Measurements from ENCODE around the gene DNAJC4.

DNAJC4 gene, protein sequence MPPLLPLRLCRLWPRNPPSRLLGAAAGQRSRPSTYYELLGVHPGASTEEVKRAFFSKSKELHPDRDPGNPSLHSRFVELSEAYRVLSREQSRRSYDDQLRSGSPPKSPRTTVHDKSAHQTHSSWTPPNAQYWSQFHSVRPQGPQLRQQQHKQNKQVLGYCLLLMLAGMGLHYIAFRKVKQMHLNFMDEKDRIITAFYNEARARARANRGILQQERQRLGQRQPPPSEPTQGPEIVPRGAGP

DNA sequence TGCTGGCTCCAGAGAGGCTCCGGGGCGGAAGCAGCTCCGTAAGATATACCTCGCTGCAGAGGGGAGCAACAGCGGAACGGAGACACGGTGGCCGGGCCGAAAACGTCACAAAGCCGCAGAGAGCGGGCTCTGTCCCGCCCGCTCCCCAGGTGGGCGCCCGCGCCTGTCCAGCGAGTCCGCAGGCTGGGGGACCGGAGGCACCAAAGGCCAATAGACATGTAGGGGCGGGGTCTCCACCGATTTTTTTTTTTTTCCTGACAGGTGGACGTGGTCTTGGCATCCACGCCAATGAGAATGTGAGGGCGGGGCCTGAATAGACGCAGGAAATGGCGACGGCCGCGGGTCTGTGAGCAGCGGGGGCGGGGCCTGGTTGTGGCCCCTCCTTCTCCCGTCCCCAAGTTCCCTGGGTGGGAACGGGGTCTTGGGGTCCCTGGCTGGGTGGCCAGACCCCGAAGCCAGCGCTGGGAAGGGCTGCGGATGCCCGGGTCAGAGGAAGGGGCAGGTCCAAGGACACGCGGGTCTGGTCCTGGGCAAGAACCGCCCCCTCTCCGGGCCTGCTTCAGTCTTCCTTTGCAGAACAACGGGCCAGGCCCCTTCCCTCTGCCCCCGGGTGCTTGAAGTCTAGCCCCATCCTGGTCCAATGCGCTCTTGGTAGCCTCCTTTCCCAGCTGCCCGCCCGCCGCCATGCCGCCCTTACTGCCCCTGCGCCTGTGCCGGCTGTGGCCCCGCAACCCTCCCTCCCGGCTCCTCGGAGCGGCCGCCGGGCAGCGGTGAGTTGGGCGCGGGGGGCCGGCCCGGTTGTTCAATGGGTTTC, at the start of gene DNAJC4:
Gene DNAJC4, plus strand, starts transcription at position 378 of the 814 bp plus-strand sequence. Its CDS starts 307 bp downstream, at position 685.
- peak; percentile 80 to 87 for DNase-seq

DNA sequence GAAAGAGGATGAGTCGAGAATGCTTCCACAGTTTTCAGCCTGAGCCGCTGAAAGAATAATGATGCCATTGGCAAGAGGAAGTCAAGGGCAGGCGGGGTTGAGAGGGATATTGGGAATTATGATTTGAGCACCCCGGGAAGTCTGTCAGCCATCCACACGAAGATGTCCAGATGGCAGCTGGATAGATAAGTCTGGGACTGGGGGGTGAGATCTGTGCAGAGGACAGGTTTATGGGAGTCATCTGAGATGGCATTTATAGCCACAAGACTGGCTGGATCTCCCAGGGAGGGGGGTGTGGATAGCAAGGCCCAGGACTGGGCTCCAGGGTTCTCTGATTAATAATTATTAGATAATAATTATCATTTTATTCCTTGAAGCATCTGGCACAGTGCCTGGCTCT, 49.5 kb upstream of the DNAJC4 start:
- DNase-seq, result peak in 1 of 2 donors; percentile 18

DNA sequence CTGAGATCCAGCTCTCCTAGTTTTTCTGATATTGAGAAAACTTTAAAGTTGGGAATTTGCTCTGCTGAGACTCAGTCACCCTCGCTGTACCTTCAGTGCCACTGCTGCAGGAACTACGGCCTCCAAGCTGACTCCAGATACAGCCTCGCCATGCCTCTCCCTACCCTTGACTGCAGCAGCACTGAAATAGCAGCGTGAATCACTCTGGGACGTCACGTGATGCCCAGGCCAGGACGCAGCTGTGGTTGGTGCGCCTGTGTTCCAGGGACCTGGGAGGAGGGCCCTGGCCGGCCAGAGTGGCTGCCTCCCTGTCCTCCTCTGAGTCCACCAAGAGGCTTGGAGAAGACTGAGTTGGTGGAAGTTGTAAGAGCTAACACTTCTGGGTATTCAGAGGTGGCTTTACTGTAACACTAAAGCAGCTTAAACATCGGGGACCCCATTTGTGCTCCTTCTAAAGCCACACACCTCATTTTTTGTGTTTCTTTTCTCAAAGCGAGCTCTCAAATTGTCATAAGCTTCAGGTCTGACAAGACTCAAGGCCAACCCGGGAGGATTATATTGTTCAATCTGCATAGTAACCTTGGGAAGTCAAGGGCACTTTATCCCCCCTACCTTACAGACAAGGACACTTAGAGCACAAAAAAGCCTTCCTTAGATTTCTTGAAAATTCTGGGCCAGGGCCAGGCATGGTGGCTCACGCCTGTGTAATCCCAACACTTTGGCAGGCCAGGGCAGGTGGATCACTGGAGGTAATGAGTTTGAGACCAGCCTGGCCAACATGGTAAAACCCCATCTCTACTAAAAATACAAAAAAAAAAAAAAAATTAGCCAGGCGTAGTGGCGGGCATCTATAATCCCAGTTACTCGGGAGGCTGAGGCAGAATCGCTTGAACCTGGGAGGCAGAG, 48.6 kb upstream of the DNAJC4 start:
- DNase-seq, result peak; percentile 87 to 92

DNA sequence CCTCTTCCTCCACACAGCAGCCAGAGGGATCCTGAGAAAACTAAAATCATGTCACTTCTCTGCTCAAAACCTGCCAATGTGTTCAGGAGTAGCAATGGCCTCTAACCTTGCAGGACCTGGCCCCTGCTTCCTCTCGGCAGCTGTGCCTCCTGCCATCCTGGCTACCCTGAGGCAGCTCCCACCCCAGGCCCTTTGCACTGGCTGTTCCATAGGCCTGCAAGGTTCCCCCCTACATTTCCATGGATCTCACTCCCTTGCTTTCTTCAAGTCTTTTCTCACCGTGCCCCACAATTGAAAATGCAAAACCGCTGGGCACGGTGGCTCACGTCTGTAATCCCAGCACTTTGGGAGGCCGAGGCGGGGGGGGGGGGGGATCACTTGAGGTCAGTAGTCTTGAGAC, 46.5 kb upstream of the DNAJC4 start:
- DNase-seq, result no peak

DNA sequence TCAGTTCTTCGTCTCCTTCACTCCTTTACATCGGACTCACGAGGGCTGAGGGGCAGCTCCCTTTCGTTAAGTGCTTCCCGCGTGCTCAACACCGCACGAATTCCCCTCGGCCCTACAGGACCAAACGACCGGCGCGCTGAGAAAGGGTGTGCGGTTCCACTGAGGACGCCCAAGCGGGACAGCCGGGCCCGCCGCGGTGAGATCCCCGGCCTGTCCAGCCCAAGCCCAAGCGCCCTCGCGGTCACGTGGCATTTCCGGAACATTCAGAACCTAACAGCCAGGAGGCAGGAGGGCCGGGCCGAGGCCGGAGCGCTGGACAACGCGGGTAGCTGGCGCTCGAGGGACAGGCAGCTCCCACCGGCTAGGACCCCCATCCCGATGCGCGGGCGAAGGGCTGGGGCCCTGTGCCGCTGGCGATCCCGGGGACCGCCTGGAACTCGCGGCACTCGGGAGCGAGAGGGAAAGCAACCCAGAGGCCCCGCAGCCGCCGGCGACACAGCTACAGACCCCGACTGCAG, 45.1 kb upstream of the DNAJC4 start:
- peak; percentile 77 to 88 for DNase-seq

DNA sequence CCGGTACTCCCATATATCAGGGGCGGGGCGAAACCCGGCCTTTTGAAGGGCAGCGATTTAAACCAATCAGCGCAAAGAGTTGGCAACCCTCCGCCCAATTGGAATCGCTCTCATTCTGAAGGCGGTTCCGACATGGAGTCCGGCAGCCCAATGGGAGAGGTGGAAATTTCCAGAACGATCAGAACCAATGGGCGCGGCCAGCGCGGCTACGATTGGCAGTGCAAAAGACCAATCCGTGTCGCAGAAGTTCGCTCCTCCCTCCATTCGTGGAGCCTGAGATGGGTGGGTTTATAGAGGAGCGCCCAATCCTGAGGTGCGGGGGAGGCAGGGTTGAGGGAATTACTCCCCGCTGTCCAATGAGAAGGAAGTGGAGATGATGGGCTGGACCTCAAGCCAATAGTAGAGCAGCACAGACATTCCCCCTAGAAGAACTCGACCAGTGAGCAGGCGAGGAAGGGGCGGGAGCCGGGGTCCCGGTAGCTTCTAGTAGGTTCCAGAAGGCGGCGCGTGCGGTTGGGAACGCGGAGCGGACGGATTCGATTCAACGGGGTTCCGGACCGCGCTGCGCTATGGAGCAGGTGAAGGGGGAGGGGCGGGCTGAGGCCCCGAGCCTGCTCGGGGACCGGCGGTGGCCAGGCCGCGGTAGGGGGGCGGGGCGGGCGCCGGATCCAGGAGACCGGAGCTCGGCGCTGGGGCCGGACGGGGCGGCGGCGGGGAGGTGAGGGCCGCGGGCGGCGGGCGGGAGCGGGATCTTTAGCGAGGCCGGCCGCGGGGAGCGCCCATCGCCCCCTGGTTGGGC, 44.5 kb upstream of the DNAJC4 start, which contains the start of gene STIP1:
Gene STIP1, plus strand, starts transcription at position 479 of the 799 bp plus-strand sequence. Its CDS starts 91 bp downstream, at position 570.
- peak; percentile 99 for DNase-seq

DNA sequence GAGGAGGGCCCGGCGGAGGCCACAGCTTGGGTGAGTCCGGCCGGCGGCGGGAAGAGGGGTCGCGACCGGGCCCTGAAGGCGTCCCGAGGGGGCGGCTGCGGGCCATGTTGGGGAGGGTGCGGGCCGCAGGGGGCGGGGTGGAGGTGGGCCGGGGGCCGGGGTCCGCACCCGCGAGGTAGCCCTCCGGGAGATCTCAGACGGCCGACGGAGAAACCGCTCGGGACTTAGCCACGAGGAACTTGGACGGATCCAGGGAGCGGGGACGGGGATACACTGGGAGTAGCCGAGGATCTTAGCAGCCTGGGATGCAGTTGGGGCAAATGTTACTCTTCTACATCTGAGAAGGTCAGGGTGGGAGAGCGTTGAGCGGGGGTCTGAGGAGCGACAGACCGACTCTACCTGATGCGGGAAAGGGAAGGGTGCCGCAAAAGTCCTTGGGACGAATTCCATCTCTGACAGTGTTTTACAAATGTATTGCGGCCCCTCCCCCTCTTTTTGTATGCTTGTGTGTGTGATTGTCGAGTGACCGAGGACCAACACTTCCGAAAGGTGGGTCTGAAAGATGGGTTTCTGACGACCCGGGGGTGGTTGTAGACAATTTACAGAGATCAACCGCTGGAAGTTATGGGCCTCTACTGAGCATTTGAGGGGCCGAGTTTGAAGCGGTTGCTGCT, 43.7 kb upstream of the DNAJC4 start:
- DNase-seq, result no peak

DNA sequence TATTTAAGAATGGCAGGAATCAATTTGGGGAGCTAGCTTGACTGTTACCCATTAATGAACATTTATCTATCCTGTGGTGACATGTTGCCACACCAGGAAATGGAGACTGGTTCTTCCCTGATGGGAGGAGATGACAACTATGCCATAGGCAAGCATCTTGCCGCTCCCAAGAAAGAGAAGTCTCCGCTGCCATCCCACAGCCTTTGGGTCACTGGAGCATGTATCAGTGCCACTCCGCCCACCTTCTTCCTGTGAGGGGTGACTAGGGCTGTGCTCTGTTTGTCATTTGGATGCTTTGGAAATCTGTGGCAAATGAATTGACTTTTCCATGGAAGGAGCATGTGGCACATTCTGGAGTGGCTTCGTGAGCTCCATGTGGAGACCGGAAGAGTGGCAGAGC, 37.9 kb upstream of the DNAJC4 start:
- DNase-seq, result no peak

DNA sequence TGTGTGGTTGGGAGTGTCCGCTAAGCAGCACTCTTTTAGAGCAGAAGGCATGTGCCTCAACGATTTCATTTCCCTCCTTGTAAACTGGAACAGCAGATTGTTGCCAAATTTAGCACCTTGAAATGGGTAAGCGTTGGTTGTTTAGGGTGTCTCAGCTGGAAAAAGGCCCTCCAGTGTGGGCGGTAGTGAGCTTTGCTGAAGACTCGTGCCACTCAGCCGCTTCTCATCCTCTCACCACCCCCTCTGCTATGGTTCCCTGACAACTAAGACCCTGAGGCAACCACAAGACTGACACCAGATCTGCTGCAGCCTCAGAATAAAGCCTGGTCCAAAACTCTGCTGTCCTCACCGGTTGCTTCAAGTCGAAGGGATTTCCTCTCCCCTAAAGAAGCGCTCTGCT, 33.7 kb upstream of the DNAJC4 start:
- no peak for DNase-seq

DNA sequence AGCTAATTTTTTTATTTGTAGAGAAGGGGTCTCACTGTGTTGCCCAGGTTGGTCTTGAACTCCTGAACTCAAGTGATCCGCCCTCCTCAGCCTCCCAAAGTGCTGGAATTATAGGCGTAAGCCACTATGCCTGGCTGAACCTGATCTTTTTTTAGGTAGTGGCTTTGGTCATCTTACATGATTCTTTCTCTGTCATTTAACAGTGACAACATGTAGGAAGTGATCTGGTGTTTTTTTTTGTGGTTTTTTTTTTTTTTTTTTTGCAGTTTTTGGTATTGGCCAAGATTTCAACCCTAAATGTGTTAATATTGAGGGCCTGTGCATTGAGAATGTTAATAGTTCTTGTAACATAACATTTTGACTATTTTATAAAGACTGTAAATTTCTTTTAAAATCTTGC, 31.8 kb upstream of the DNAJC4 start:
- DNase-seq, result no peak

DNA sequence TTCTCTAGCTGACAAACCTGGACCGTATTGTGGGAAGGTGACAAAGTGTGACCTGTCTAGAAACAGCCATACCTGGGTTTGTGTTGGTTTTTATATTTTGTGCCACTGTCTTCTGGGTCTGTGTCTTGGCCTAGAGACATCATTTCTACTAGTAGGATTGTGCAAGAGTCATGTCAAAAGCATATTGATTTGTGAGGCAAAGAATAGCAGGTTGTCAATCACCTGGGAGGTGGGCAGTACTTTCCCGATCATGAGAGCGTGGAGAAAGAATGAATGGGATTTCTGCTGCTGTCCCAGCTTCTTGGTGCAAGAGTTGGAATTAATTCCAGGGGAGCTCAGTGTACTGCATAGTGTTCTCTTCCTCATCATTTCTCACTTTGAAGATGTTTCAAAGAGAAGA, 28.8 kb upstream of the DNAJC4 start:
- DNase-seq, result no peak

DNA sequence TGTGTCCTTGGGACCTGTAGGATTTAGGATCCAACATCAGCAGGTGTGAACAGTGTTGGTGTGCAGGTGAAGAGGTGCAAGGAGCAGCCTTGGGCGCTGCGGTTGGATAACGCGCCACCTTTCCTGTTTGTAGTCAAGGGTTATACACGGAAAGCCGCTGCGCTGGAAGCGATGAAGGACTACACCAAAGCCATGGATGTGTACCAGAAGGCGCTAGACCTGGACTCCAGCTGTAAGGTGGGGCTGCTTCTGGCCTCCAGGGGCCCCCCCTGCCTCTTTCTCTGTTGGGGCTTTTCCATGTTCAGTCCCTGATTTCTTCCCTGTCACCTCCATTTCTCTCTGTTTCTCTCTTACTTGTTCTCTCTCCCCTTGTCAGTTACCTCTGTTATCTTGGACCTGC, 27.4 kb upstream of the DNAJC4 start:
- DNase-seq, result no peak

DNA sequence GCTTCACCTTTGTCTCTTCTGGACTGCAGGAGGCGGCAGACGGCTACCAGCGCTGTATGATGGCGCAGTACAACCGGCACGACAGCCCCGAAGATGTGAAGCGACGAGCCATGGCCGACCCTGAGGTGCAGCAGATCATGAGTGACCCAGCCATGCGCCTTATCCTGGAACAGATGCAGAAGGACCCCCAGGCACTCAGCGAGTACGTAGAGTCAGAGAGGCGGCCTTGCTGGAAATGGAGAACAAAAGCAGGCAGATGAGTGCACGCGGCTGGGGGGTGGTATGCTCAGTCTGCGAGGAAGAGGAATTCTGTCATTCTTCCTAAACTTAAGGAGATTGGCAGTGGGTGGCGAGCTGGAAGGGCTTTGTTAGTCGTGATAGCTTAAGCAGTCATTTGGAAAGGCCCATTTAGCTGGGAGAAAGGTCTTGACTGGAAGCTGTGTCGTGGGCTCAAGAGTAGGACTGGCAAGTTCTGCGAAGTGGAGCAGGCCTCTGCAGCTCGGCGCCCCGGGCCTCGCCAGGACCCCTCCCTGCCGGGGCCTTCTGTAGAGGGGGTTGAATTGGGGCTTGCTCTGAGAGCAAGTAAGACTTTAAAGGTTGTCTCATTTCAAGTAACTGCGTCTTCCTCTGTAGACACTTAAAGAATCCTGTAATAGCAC, 26.8 kb upstream of the DNAJC4 start:
- DNase-seq, result no peak

DNA sequence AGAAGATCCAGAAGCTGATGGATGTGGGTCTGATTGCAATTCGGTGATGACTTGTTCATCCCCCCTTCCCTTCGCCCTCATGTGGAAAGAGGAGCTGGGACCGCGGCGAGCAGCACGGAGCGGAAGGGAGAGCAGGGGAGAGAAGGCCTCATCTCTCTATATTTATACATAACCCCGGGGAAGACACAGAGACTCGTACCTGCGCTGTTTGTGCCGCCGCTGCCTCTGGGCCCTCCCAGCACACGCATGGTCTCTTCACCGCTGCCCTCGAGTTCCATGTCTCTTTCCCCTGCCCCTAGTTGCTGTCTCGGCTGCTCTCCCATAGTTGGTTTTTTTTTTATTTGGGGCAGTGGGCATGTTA, 26.3 kb upstream of the DNAJC4 start:
- DNase-seq, result no peak

DNA sequence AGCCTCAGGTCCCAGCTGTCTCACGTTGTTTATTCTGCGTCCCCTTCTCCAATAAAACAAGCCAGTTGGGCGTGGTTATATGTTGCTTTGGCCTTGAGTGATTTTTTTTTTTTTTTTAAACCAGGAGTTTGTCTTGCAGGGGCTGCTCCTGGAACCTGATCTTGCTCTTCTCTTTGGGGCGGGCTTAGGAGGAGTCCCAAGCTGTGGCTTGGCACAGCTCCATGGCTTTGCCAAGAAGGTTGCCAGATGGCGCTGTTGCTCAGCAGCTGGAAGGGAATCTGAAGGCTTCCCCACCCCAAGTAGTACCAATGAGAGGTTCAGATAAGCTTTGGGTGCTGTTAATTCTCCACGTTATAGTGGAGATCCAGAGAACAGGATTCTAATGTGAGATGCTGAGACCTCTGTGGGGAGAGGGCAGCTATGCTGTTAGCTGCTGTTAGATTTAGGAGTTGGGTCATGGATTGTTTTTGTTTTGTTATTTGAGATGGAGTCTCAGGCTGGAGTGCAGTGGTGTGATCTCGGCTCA, 25.8 kb upstream of the DNAJC4 start:
- peak; percentile 75 to 78 for DNase-seq

DNA sequence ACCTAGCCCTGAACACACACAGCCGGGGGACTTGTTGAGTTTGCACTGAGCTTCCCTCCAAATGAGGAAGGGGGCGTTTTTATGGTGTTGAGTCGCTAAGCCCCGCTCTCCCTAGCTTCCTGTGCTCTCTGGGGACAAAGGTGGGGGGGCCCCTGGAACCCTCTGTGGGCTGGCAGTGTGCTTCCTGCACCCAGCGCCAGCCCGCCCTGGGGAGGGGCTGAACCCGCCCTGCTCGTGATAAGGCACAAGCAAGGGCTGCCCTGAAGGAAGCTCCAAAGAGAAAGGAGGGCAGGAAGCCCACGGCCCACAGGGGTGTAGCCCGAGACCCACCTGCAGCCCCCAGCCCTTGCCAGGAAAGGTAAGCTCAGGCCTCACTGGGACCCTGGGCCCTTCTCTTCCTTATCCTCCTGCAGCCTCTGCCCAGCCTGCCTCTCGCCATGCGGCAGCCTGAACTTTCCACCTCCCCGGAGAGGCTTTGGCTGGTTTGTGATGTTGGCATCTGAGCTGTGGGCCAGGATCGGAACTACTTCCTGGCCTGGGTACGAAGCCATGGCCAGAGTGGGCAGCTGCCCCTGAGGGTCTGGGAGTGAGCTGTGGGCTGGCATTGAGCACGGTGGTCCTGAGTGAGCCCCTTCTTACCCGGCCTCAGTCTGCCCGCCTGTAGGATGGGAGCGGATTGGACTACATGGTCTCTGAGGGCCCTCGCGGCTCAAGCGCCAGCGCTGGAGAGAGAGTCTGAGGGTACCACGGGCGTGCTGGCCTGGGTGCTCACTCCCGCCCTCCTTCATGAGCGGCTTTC, 23.7 kb upstream of the DNAJC4 start, which contains the start of gene FERMT3:
Gene FERMT3, plus strand, starts transcription at position 265 of the 799 bp plus-strand sequence. CDS start 644 bp downstream, outside the sequence.
- peak in 1 of 2 donors; percentile 23 for DNase-seq

DNA sequence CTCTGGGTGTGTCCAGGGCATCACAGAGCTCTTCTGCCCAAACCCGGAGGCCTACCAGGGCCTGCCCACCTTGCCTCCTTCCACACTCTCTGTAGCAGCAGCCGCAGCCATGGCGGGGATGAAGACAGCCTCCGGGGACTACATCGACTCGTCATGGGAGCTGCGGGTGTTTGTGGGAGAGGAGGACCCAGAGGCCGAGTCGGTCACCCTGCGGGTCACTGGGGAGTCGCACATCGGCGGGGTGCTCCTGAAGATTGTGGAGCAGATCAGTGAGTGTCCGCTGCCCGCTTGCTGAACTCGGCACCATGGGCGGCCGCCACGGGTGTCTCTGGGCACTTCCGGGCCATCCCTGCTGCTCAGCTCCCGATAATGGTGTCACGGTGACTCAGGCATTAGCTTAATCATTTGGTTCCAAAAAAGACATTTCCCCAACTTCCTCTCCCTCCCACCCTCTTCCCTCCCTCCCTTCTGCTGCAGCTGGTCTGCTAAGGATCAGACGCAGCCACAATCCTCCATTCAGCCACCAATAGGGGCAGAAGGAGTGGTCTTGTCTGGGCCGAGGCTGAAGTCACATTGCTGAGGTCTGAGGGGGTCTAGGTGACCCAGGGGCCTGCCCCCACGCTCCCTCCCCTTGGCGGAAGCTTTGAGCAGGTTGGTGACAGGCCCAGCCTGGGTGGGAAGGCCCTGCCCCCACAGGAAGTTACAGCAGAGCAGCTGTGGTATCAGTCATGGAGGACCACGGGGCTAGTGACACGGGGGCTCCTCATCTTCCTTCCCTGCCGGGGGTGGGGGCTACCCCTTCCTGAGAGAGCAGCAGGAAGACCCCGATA, 22.9 kb upstream of the DNAJC4 start:
- no peak for DNase-seq

DNA sequence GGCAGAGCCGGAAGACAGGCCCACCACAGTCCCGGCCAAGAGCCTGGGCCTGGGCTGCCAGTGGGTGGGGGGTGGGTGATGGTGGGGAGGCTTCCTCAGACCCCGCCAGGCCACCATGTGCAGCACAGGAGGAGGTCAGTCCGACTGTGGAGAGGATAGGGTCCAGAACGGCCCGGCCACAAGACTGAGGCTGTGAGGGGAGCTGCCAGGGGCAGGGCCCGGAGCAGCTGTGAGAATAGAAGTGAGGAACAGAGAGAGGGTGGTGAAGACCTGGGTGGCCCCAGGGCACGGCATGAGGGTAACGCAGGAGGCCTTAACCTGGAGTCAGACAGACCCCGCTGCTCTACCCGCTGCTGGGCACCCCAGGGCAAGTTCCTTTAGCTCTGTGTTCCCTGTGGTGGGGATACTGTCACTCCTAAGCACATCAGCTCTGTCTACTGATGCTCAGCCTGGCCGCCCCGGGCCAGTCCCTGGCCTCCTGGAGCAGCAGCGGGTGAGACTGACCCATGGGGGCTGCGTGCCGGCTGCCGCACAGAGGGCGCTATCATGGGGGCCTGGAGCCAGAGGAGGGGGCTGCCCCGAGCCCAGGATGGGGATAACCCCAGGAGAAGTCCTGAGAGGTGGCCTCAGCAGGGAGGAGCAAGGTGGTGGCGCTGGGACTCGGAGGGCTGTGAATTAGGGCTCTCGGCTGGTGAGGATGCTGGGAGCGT, 22.1 kb upstream of the DNAJC4 start:
- no peak for DNase-seq

All from hippocampal formation (tissue), 2 donors.